Measurements from ENCODE around the gene KDM4B.

DNA sequence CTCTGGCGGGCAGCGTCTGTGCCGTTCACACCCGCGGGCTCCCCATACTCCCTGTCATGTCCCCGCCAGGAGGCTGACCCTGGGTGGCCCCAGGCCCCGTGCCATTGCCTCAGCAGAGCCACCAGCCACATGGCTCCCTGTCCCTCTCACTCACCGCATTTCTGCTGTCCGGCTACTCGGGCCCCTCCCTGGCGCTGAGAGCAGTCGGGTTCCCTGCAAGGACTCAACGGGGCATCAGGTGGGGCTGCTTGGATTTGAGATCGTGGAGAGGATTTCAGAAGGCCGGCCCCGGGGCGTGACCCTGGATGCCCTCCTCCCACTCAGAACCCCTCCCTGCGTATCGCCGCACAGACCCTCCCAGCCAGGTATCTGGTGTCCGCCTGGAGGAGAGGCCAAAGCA, 142.1 kb downstream of the KDM4B start:
- TF ChIP-seq POLR2A (IDR thresholded peaks at IDR 0.05; ENCODE audit: low read length), result no peak
- TF ChIP-seq GATA1 (IDR thresholded peaks at IDR 0.05; ENCODE audit: low read depth, low read length), result no peak
